Gastroesophageal sphincter (tissue), 4 donors: ENCODE results near the gene HOXA5. TPM values are rescaled to one million over a fixed set of nuclear protein-coding genes. Genes with fewer than 3 reads are reported as not detected.

Experiments used
- ATAC-seq: fragments of 150-250 bp; one replicate; pipeline ENCODE4 v1.9.1; 2016; ENCODE audit warnings: mild to moderate bottlenecking, moderate library complexity
- H3K27ac ChIP-seq, 4 donors: fragments of 200-600 bp; sonication (generic) in 3 of 4; 1 replicate in 3 of 4; 2 replicates in 1 of 4; pipeline ENCODE4 v1.5.1; 2016 to 2019
- H3K27me3 ChIP-seq: fragments of 200-600 bp; sonication (generic); one replicate; pipeline ENCODE4 v1.5.1; 2019
- H3K36me3 ChIP-seq, 2 donors: fragments of 200-600 bp; sonication (generic); one replicate each; pipeline ENCODE4 v1.5.1; 2019; ENCODE audit warnings: control low read depth in 1 of 2
- H3K4me1 ChIP-seq, 3 donors: fragments of 200-600 bp; sonication (generic); 1 replicate in 2 of 3; 2 replicates in 1 of 3; pipeline ENCODE4 v1.5.1; 2016 to 2019; ENCODE audit warnings: control low read depth in 2 of 3
- H3K4me3 ChIP-seq, 2 donors: fragments of 200-600 bp; sonication (generic); one replicate each; pipeline ENCODE4 v1.5.1; 2019; ENCODE audit warnings: mild to moderate bottlenecking in 1 of 2, moderate library complexity in 1 of 2
- H3K9me3 ChIP-seq, 3 donors: fragments of 200-600 bp; sonication (generic); one replicate each; pipeline ENCODE4 v1.5.1; 2017 to 2019; ENCODE audit warnings: control low read depth in 2 of 3
- CTCF ChIP-seq, 4 experiments: fragments of 200-600 bp in 2 of 4; fragments of 450-650 bp in 2 of 4; sonication (generic) in 1 of 4; IDR thresholded peaks; one replicate each; pipeline ENCODE4 v1.5.1; 2017 to 2019; ENCODE audit warnings: antibody characterized with exemption in 4 of 4, mild to moderate bottlenecking in 2 of 4, moderate library complexity in 2 of 4
- EP300 ChIP-seq: sonication (generic); formaldehyde crosslinking; IDR thresholded peaks from one replicate; pipeline ENCODE4 v1.6.1; 2017; ENCODE audit warnings: antibody characterized with exemption, mild to moderate bottlenecking
- POLR2A ChIP-seq, 2 donors: fragments of 450-650 bp; IDR thresholded peaks; one replicate each; pipeline ENCODE4 v1.6.1; 2017; ENCODE audit warnings: antibody characterized with exemption in 2 of 2, mild to moderate bottlenecking in 2 of 2, moderate library complexity in 1 of 2
- POLR2AphosphoS5 ChIP-seq: sonication (generic); formaldehyde crosslinking; IDR thresholded peaks from one replicate; pipeline ENCODE4 v1.6.1; 2017; ENCODE audit warnings: antibody characterized with exemption
- WGBS, 2 donors: methylation state at CpG; one replicate each; pipeline ENCODE4 v1.1.5; 2018; ENCODE audit warnings: low coverage in 1 of 2; 5-methylcytosine and 5-hydroxymethylcytosine counted together
- total RNA-seq, 4 donors: library from RNA; depleted of rRNA; stranded (reverse); fragments of >200 nt; gene quantifications; one replicate each; pipeline ENCODE4 v1.1.0, GENCODE V29; 2016

The HOXA5 gene
- total RNA-seq, 4 donors from 2014 or later, result 11.0 to 34.6 (median 29.3) TPM

GRCh38 chr7:27129729-27130539 lies 13.5 kb downstream of the HOXA5 start:
- peak; percentile 44 for ATAC-seq
- H3K4me1 ChIP-seq, result peaks cover 13 to 88% (median 32%) of the 10 kb centered on the region in 3 donors
- WGBS, 2 donors, result 7 to 21% methylated on average over 3 to 15 of the region's 72 CpGs
- H3K4me3 ChIP-seq, result peak overlapping the region; percentile 47 to 84
- peak; percentile 14 to 22 for TF ChIP-seq POLR2A (IDR thresholded peaks at IDR 0.05)
- TF ChIP-seq POLR2AphosphoS5, result no peak
- TF ChIP-seq CTCF (IDR thresholded peaks at IDR 0.05), result peak in 3 of 4 experiments; percentile 30 to 56 (median 48)
- H3K27me3 ChIP-seq, result no peaks in the 10 kb centered on the region
- H3K9me3 ChIP-seq, result no peaks in the 10 kb centered on the region
- H3K27ac ChIP-seq, result peak overlapping the region; percentile 92 to 99 (median 98)
- no peaks in the 10 kb centered on the region for H3K36me3 ChIP-seq

DNA sequence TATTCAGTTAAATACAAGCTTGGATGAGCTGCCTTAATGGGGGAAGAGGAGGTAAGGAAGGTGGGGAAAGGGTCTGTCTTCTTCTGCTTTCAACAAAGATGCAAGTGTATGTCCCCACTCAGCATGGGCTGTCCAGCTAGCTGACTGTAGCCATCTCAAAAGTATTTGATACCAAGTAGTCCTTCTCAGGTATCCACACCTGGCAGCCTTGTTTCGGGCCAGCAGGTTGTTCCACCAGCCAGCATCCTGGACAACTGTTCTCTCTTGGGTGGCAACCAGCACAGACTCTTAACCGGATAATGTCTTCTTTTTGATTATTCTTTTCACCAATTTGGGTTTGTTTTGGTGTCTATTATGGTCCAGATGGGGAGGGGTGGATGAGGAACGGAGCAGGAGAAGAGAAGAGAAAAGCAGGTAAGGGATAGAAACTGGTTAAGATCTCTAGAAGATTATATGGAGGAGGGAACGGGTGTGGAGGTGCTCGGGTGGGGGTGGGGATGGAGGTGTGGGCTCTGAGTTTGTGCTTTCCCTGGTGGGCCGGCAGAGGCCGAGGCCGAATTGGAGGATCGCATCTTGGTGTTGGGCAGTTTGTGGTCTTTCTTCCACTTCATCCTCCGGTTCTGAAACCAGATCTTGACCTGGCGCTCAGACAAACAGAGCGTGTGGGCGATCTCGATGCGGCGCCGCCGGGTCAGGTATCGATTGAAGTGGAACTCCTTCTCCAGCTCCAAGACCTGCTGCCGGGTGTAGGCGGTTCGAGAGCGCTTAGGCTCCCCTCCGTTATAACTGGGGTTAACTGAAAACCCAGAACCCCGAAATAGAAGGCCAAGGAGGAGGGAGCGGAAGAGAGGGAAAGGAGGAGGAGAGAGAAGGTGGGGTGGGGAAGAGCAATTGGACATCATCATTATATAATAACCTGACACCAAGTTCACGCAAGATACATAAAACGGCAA lies 14.4 kb downstream of the HOXA5 start:
- Histone ChIP-seq H3K4me3 (peak overlapping the region; percentile 47 to 84), H3K4me1 (peaks cover 9 to 86% (median 29%) of the 10 kb centered on the region in 3 donors), H3K27me3 (no peaks in the 10 kb centered on the region), H3K36me3 (no peaks in the 10 kb centered on the region), H3K27ac (peak overlapping the region; percentile 92 to 99 (median 98)), H3K9me3 (no peaks in the 10 kb centered on the region)
- 12 to 19% methylated on average over 10 to 16 of the region's 28 CpGs for WGBS, 2 donors
- TF ChIP-seq POLR2A (IDR thresholded peaks at IDR 0.05) (no peak), POLR2AphosphoS5 (peak; percentile 20), CTCF (IDR thresholded peaks at IDR 0.05) (no peak), EP300 (no peak)
- ATAC-seq, result no peak

- Histone ChIP-seq H3K27me3 (no peaks in the 10 kb centered on the region), H3K4me3 (no peak overlapping the region), H3K36me3 (no peaks in the 10 kb centered on the region), H3K27ac (peak overlapping the region; percentile 92 to 99 (median 98)), H3K4me1 (peaks cover 9 to 86% (median 29%) of the 10 kb centered on the region in 3 donors), H3K9me3 (no peaks in the 10 kb centered on the region)
- no peak for TF ChIP-seq POLR2A (IDR thresholded peaks at IDR 0.05)
- TF ChIP-seq CTCF (IDR thresholded peaks at IDR 0.05), result no peak
- peak; percentile 20 for TF ChIP-seq POLR2AphosphoS5
- no peak for TF ChIP-seq EP300
- WGBS, 2 donors, result 13 to 17% methylated on average over 2 of the region's 2 CpGs
- no peak for ATAC-seq
Measured at GRCh38 chr7:27128034-27128433, 15.4 kb downstream of the HOXA5 start.

- TF ChIP-seq EP300 (no peak), POLR2AphosphoS5 (no peak), POLR2A (IDR thresholded peaks at IDR 0.05) (no peak), CTCF (IDR thresholded peaks at IDR 0.05) (no peak)
- no peaks in the 10 kb centered on the region for H3K27me3 ChIP-seq
- ATAC-seq, result no peak
- peak overlapping the region; percentile 92 to 99 (median 98) for H3K27ac ChIP-seq
- H3K36me3 ChIP-seq, result no peaks in the 10 kb centered on the region
- H3K9me3 ChIP-seq, result no peaks in the 10 kb centered on the region
- H3K4me1 ChIP-seq, result peaks cover 8 to 79% (median 29%) of the 10 kb centered on the region in 3 donors
- WGBS, 2 donors, result 6 to 24% methylated on average over 3 of the region's 3 CpGs
- no peak overlapping the region for H3K4me3 ChIP-seq
Measured at GRCh38 chr7:27126596-27127327, 16.7 kb downstream of the HOXA5 start.
